Loucy (cell line): ENCODE measurements around the gene ZFAND3.
A peak's percentile ranks its signal among the peaks of the same experiment; 100 is the strongest.

Source experiments
- H2AFZ ChIP-seq: fragments of 200-600 bp; sonication (generic); 2 replicates; pipeline ENCODE4 v1.6.0; 2016; ENCODE audit warnings: antibody characterized with exemption, mild to moderate bottlenecking, low read length, moderate library complexity
- H3F3A ChIP-seq: fragments of 200-600 bp; 2 replicates; pipeline ENCODE4 v1.6.0; 2016; ENCODE audit warnings: antibody characterized with exemption, low read depth, mild to moderate bottlenecking
- H3K27me3 ChIP-seq: fragments of 200-600 bp; sonication (generic); 2 replicates; pipeline ENCODE4 v1.6.1; 2014; ENCODE audit warnings: low read length, mild to moderate bottlenecking; ENCODE audit not compliant: insufficient read depth, poor library complexity, severe bottlenecking
- H3K36me3 ChIP-seq: fragments of 200-600 bp; sonication (generic); 2 replicates; pipeline ENCODE4 v1.6.1; 2016; ENCODE audit warnings: low read length; ENCODE audit not compliant: insufficient read depth
- H3K4me1 ChIP-seq: fragments of 200-600 bp; sonication (generic); 2 replicates; pipeline ENCODE4 v1.5.1; 2014; ENCODE audit warnings: low read length, mild to moderate bottlenecking; ENCODE audit not compliant: insufficient read depth, poor library complexity, severe bottlenecking
- H3K4me2 ChIP-seq: fragments of 200-600 bp; sonication (generic); 2 replicates; pipeline ENCODE4 v1.6.0; 2014; ENCODE audit warnings: antibody characterized with exemption, low read length, low read depth, mild to moderate bottlenecking; ENCODE audit not compliant: poor library complexity, severe bottlenecking
- H3K4me3 ChIP-seq: fragments of 200-600 bp; sonication (generic); 2 replicates; pipeline ENCODE4 v1.5.1; 2014; ENCODE audit warnings: low read length, mild to moderate bottlenecking, mixed read lengths; ENCODE audit not compliant: poor library complexity, severe bottlenecking
- H3K79me2 ChIP-seq: fragments of 200-600 bp; sonication (generic); 2 replicates; pipeline ENCODE4 v1.6.1; 2014; ENCODE audit warnings: low read length; ENCODE audit not compliant: insufficient read depth
- H3K9ac ChIP-seq: fragments of 200-600 bp; sonication (generic); 2 replicates; pipeline ENCODE4 v1.6.0; 2014; ENCODE audit warnings: mild to moderate bottlenecking, low read depth, low read length, moderate library complexity; ENCODE audit not compliant: poor library complexity, severe bottlenecking
- H3K9me2 ChIP-seq: fragments of 200-600 bp; sonication (generic); replicated peaks from 2 replicates; pipeline ENCODE4 v1.6.1; 2016; ENCODE audit warnings: low read depth, low read length, mixed read lengths
- H3K9me3 ChIP-seq: fragments of 200-600 bp; sonication (generic); 2 replicates; pipeline ENCODE4 v1.6.1; 2014; ENCODE audit warnings: mild to moderate bottlenecking, antibody characterized with exemption, low read length, low read depth; ENCODE audit not compliant: insufficient read depth
- H4K20me1 ChIP-seq: fragments of 200-600 bp; sonication (generic); 2 replicates; pipeline ENCODE4 v1.6.0; 2014; ENCODE audit warnings: antibody characterized with exemption, low read length, mild to moderate bottlenecking; ENCODE audit not compliant: insufficient read depth, poor library complexity, severe bottlenecking
- EZH2phosphoT487 ChIP-seq: fragments of 200-600 bp; IDR thresholded peaks from 2 replicates; pipeline ENCODE4 v1.6.1; 2018; ENCODE audit warnings: antibody characterized with exemption, mild to moderate bottlenecking, moderate library complexity, borderline replicate concordance
- TF ChIP-seq, protein P1 (sequence below): fragments of 200-600 bp; sonication (generic); conservative IDR thresholded peaks from 2 replicates; pipeline ENCODE4 v1.5.1; 2014; ENCODE audit warnings: mild to moderate bottlenecking, antibody characterized with exemption, low read length

Gene ZFAND3

GRCh38 chr6:38065734-38066305 is 246.3 kb downstream of the ZFAND3 start:
- no peak overlapping the region for H3K9ac ChIP-seq
- H3K9me3 ChIP-seq: no peaks in the 10 kb centered on the region
- TF ChIP-seq, protein P1, sequence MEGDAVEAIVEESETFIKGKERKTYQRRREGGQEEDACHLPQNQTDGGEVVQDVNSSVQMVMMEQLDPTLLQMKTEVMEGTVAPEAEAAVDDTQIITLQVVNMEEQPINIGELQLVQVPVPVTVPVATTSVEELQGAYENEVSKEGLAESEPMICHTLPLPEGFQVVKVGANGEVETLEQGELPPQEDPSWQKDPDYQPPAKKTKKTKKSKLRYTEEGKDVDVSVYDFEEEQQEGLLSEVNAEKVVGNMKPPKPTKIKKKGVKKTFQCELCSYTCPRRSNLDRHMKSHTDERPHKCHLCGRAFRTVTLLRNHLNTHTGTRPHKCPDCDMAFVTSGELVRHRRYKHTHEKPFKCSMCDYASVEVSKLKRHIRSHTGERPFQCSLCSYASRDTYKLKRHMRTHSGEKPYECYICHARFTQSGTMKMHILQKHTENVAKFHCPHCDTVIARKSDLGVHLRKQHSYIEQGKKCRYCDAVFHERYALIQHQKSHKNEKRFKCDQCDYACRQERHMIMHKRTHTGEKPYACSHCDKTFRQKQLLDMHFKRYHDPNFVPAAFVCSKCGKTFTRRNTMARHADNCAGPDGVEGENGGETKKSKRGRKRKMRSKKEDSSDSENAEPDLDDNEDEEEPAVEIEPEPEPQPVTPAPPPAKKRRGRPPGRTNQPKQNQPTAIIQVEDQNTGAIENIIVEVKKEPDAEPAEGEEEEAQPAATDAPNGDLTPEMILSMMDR: no peak
- no peak for TF ChIP-seq EZH2phosphoT487
- no peak overlapping the region for H3K4me3 ChIP-seq
- peaks cover 44% of the 10 kb centered on the region; the same call in 1 of the 2 replicates for H3K36me3 ChIP-seq
- H3K4me2 ChIP-seq: no peak overlapping the region
- H3K9me2 ChIP-seq: no peaks in the 10 kb centered on the region
- H4K20me1 ChIP-seq: peaks cover 23% of the 10 kb centered on the region
- H3K79me2 ChIP-seq: peaks cover 17% of the 10 kb centered on the region; the same call in 1 of the 2 replicates
- H3K27me3 ChIP-seq: no peaks in the 10 kb centered on the region
- H3K4me1 ChIP-seq: peaks cover 24% of the 10 kb centered on the region
- H2AFZ ChIP-seq: no peak overlapping the region
- no peaks in the 10 kb centered on the region; the same call in 1 of the 2 replicates for H3F3A ChIP-seq

GRCh38 chr6:38067263-38067980 is 247.9 kb downstream of the ZFAND3 start:
- TF ChIP-seq, protein P1: no peak
- no peak for TF ChIP-seq EZH2phosphoT487
- no peak overlapping the region for H2AFZ ChIP-seq
- no peaks in the 10 kb centered on the region for H3K27me3 ChIP-seq
- no peaks in the 10 kb centered on the region for H3K9me3 ChIP-seq
- H3K36me3 ChIP-seq: peaks cover 31% of the 10 kb centered on the region; the same call in 1 of the 2 replicates
- peaks cover 23% of the 10 kb centered on the region for H4K20me1 ChIP-seq
- peaks cover 24% of the 10 kb centered on the region for H3K4me1 ChIP-seq
- H3K9me2 ChIP-seq: no peaks in the 10 kb centered on the region
- H3K9ac ChIP-seq: no peak overlapping the region
- H3K4me2 ChIP-seq: no peak overlapping the region
- peaks cover 28% of the 10 kb centered on the region for H3K79me2 ChIP-seq
- H3K4me3 ChIP-seq: no peak overlapping the region
- no peaks in the 10 kb centered on the region; the same call in 1 of the 2 replicates for H3F3A ChIP-seq

DNA sequence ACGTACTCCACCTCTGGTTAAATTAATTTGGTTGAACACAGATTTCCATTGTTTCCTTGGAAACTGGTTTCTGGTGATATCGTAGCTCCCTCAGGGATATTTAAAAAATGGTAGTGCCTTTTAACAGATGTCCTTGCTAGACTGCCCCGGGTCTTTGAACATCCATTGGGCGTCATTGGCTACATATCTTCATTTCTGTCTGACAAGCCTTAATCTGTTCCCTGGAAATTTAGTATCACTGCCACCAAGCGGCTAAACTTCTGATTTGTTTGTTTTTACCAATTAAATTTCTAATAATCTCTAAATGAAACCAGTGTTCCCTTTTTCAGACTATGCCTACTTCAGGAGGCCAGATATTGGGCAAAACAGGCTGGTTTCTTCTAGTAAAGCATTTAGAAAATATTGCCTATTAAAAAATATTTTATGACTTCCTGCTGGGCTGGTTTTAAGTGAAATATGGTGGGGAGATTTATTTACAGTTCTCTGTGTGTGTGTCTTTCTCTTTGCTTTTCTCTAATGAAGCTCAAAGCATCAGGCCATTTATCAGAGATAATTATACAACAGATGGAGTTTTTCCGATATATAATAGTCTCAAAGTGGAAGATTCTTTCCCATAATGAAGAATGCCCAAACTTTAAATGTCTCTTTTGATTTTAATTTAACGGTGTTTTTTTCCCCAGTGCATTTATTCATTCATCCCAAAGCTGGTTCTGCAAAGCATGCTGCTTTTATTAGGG is 249.5 kb downstream of the ZFAND3 start:
- Histone ChIP-seq H3K79me2 (peaks cover 37% of the 10 kb centered on the region), H4K20me1 (peaks cover 23% of the 10 kb centered on the region)

More for the DNA sequence above, 249.5 kb downstream of the ZFAND3 start:
- TF ChIP-seq EZH2phosphoT487: no peak
- TF ChIP-seq, protein P1: no peak
- H3K36me3 ChIP-seq: peaks cover 15% of the 10 kb centered on the region; the same call in 1 of the 2 replicates
- H3K27me3 ChIP-seq: no peaks in the 10 kb centered on the region
- no peaks in the 10 kb centered on the region; the same call in 1 of the 2 replicates for H3F3A ChIP-seq
- H3K4me1 ChIP-seq: peaks cover 24% of the 10 kb centered on the region
- H3K9me2 ChIP-seq: no peaks in the 10 kb centered on the region
- no peak overlapping the region for H3K9ac ChIP-seq
- no peak overlapping the region for H2AFZ ChIP-seq
- peak overlapping the region; percentile 54 for H3K4me2 ChIP-seq
- no peaks in the 10 kb centered on the region for H3K9me3 ChIP-seq
- no peak overlapping the region for H3K4me3 ChIP-seq
